Mesenchymal stem cell (in vitro differentiated cells and primary cell): ENCODE data around the gene TMEM164.
"Not testable (repeated sequence)": the region's sequence is repeated elsewhere in the genome, so short reads cannot be mapped to it uniquely, and the experiment has no call there.

Experiments used
- DNase-seq: peaks from one replicate; pipeline ENCODE4 v3.0.0-alpha.2; 2013
- H2AFZ ChIP-seq: one replicate; pipeline ENCODE4 v1.6.1; 2013; ENCODE audit warnings: low read depth, mild to moderate bottlenecking, control low read depth, inconsistent platforms, low read length, moderate library complexity
- H2AK5ac ChIP-seq: 2 replicates; pipeline ENCODE4 v1.6.1; 2013; ENCODE audit warnings: low read length, moderate library complexity, mild to moderate bottlenecking, inconsistent platforms; ENCODE audit not compliant: severe bottlenecking
- H2BK120ac ChIP-seq: one replicate; pipeline ENCODE4 v1.6.1; 2013; ENCODE audit warnings: low read depth, mild to moderate bottlenecking, inconsistent platforms, low read length, moderate library complexity
- H2BK12ac ChIP-seq, 2 experiments: one replicate each; pipeline ENCODE4 v1.6.1; 2013; ENCODE audit warnings: inconsistent platforms in 2 of 2, low read length in 2 of 2, mild to moderate bottlenecking in 2 of 2, moderate library complexity in 2 of 2, control low read depth in 1 of 2
- H2BK15ac ChIP-seq: one replicate; pipeline ENCODE4 v1.6.1; 2013; ENCODE audit warnings: mild to moderate bottlenecking, low read depth, inconsistent platforms; ENCODE audit not compliant: poor library complexity, severe bottlenecking
- H2BK5ac ChIP-seq: 2 replicates; pipeline ENCODE4 v1.6.1; 2013; ENCODE audit warnings: low read depth, mild to moderate bottlenecking, low read length, control low read depth, inconsistent platforms; ENCODE audit not compliant: poor library complexity, severe bottlenecking
- H3K14ac ChIP-seq, 2 experiments: one replicate each; pipeline ENCODE4 v1.6.1; 2013; ENCODE audit warnings: inconsistent platforms in 2 of 2, low read length in 2 of 2, control low read depth in 1 of 2, mild to moderate bottlenecking in 1 of 2, moderate library complexity in 1 of 2
- H3K18ac ChIP-seq, 2 experiments: one replicate each; pipeline ENCODE4 v1.6.1; 2013; ENCODE audit warnings: inconsistent platforms in 2 of 2, low read length in 2 of 2, control low read depth in 1 of 2, low read depth in 1 of 2, mild to moderate bottlenecking in 1 of 2
- H3K23ac ChIP-seq, 2 experiments: one replicate each; pipeline ENCODE4 v1.6.1; 2013; ENCODE audit warnings: inconsistent platforms in 2 of 2, low read length in 2 of 2, mild to moderate bottlenecking in 2 of 2, moderate library complexity in 2 of 2, control low read depth in 1 of 2
- H3K27ac ChIP-seq: 2 replicates; pipeline ENCODE4 v1.5.1; 2013; ENCODE audit warnings: mild to moderate bottlenecking, moderate library complexity, low read length, control low read depth, inconsistent platforms; ENCODE audit not compliant: poor library complexity, severe bottlenecking
- H3K27me3 ChIP-seq, 2 experiments: 2 replicates each; pipeline versions ENCODE4 v1.6.1 to v1.7.0; 2013; ENCODE audit warnings: low read length in 2 of 2, mild to moderate bottlenecking in 2 of 2, moderate library complexity in 2 of 2, control low read depth in 1 of 2, inconsistent platforms in 1 of 2; ENCODE audit not compliant: control insufficient read depth in 1 of 2, insufficient read depth in 1 of 2
- H3K36me3 ChIP-seq, 2 experiments: 2 replicates each; pipeline versions ENCODE4 v1.6.1 to v1.7.0; 2013; ENCODE audit warnings: low read length in 2 of 2, control low read depth in 1 of 2, inconsistent platforms in 1 of 2, low read depth in 1 of 2, mild to moderate bottlenecking in 1 of 2; ENCODE audit not compliant: insufficient read depth in 2 of 2, control insufficient read depth in 1 of 2
- H3K4ac ChIP-seq, 2 experiments: one replicate each; pipeline ENCODE4 v1.6.1; 2013; ENCODE audit warnings: inconsistent platforms in 2 of 2, low read length in 2 of 2, mild to moderate bottlenecking in 2 of 2, moderate library complexity in 2 of 2, control low read depth in 1 of 2, low read depth in 1 of 2
- H3K4me1 ChIP-seq: 2 replicates; pipeline ENCODE4 v1.6.1; 2013; ENCODE audit warnings: low read depth, low read length, control low read depth; ENCODE audit not compliant: control insufficient read depth, insufficient read depth
- H3K4me2 ChIP-seq: 2 replicates; pipeline ENCODE4 v1.6.1; 2013; ENCODE audit warnings: low read length, mild to moderate bottlenecking, inconsistent platforms; ENCODE audit not compliant: poor library complexity, severe bottlenecking
- H3K4me3 ChIP-seq, 2 experiments: 2 replicates each; pipeline versions ENCODE4 v1.5.1 to v1.7.0; 2013; ENCODE audit warnings: low read length in 2 of 2, mild to moderate bottlenecking in 2 of 2, control low read depth in 1 of 2, low read depth in 1 of 2; ENCODE audit not compliant: insufficient read depth in 1 of 2
- H3K79me1 ChIP-seq: replicated peaks from 2 replicates; pipeline ENCODE4 v1.6.1; 2013; ENCODE audit warnings: mild to moderate bottlenecking, control low read depth, low read length, inconsistent platforms; ENCODE audit not compliant: poor library complexity, severe bottlenecking
- H3K9ac ChIP-seq: 2 replicates; pipeline ENCODE4 v1.7.0; 2013; ENCODE audit warnings: mild to moderate bottlenecking, low read length, moderate library complexity
- H3K9me3 ChIP-seq: 2 replicates; pipeline ENCODE4 v1.7.0; 2013; ENCODE audit warnings: mild to moderate bottlenecking, low read length; ENCODE audit not compliant: control insufficient read depth
- H4K8ac ChIP-seq: one replicate; pipeline ENCODE4 v1.6.1; 2013; ENCODE audit warnings: inconsistent platforms, mild to moderate bottlenecking, low read length, moderate library complexity
- H4K91ac ChIP-seq: one replicate; pipeline ENCODE4 v1.6.1; 2013; ENCODE audit warnings: mild to moderate bottlenecking, low read length, inconsistent platforms
- WGBS: methylation state at CpG from one replicate; pipeline ENCODE4 v1.1.7; 2013; ENCODE audit warnings: mixed read lengths; 5-methylcytosine and 5-hydroxymethylcytosine counted together

Gene TMEM164

DNA sequence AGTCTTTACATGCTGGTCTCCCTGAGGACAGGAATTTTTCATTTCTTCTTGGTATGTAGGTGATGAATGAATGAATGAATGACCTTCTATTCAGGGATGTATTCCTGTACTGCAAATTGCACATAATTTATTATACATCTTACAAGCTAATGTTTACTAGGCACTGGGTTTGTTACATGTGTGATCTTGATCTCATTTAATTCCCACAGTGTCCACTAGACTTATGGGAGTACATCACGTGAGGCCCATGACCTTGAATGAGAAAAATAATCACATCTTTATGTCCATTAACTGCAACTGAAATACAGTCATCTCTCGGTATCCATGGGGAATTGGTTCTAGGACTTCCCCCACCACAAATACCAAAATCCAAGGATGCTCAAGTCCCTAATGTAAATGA is 150.3 kb downstream of the TMEM164 start:
- Histone ChIP-seq H3K4me3 (no peak overlapping the region), H3K4ac (no peak overlapping the region), H3K4me2 (no peak overlapping the region), H3K27ac (no peak overlapping the region), H4K91ac (no peak overlapping the region), H3K23ac (no peak overlapping the region), H2BK5ac (no peak overlapping the region), H2AFZ (no peak overlapping the region), H2BK12ac (no peak overlapping the region), H3K27me3 (peaks cover 0 to 30% of the 10 kb centered on the region in 2 experiments), H3K36me3 (no peaks in the 10 kb centered on the region), H4K8ac (no peak overlapping the region), H3K14ac (no peak overlapping the region), H3K4me1 (peaks cover 2% of the 10 kb centered on the region), H3K9me3 (no peaks in the 10 kb centered on the region), H2BK120ac (no peak overlapping the region), H2AK5ac (no peak overlapping the region), H3K9ac (no peak overlapping the region), H2BK15ac (no peak overlapping the region), H3K18ac (no peak overlapping the region), H3K79me1 (no peaks in the 10 kb centered on the region)
- DNase-seq: no peak
- 88% methylated on average over 2 of the region's 2 CpGs for WGBS

DNA sequence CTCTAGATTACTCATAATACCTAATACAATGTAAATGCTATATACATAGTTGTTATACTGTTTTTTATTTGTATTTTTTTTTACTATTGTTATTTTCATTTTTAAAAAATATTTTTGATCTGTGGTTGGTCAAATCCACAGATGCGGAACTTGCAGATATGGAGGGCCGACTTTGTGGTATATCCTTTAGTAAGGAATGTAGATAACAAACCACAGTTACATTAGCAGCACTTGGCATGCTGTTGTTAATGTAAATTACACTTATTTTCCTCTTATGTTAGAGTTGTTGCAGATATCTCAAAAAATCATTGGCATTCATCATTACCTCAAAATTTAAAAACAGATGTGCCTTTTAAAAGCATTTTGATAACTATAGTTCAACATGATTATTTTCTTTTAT is 151.0 kb downstream of the TMEM164 start:
- no peak for DNase-seq
- no peaks in the 10 kb centered on the region for H3K79me1 ChIP-seq
- H2AFZ ChIP-seq: no peak overlapping the region
- no peak overlapping the region for H3K23ac ChIP-seq
- H2BK12ac ChIP-seq: no peak overlapping the region
- no peak overlapping the region for H2AK5ac ChIP-seq
- no peak overlapping the region for H2BK120ac ChIP-seq
- no peak overlapping the region for H2BK5ac ChIP-seq
- H3K4me1 ChIP-seq: peaks cover 2% of the 10 kb centered on the region
- no peak overlapping the region for H3K14ac ChIP-seq
- no peak overlapping the region for H3K27ac ChIP-seq
- H3K4me3 ChIP-seq: no peak overlapping the region
- no peak overlapping the region for H3K9ac ChIP-seq
- no peak overlapping the region for H4K8ac ChIP-seq
- no peaks in the 10 kb centered on the region for H3K9me3 ChIP-seq
- no peak overlapping the region for H3K4ac ChIP-seq
- no peak overlapping the region for H4K91ac ChIP-seq
- H3K18ac ChIP-seq: no peak overlapping the region
- H2BK15ac ChIP-seq: no peak overlapping the region
- WGBS: no CpG with 5 or more reads among the region's 2 CpGs
- no peak overlapping the region for H3K4me2 ChIP-seq
- H3K27me3 ChIP-seq: peaks cover 0 to 31% of the 10 kb centered on the region in 2 experiments
- H3K36me3 ChIP-seq: no peaks in the 10 kb centered on the region

DNA sequence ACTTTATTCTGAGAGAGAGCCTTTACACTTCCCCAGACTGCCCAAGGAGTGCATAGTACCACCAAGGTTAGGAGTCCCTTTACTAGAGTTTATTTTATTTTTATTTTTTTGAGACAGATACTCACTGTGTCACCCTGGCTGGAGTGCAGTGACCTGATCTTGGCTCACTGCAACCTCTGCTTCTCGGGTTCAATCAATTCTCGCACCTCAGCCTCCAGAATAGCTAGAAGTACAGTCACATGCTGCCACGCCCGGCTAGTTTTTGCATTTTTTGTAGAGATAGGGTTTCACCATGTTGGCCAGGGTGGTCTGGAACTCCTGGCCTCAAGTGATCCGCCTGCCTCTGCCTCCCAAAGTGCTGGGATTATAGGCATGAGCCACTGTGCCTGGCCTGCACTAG is 151.4 kb downstream of the TMEM164 start:
- not testable (repeated sequence) for H2AFZ ChIP-seq, H3K9me3 ChIP-seq, H2AK5ac ChIP-seq, H3K9ac ChIP-seq, H3K27ac ChIP-seq, H3K4me1 ChIP-seq, H4K8ac ChIP-seq, H2BK120ac ChIP-seq, H3K23ac ChIP-seq, H2BK12ac ChIP-seq, H2BK5ac ChIP-seq, H3K79me1 ChIP-seq, H3K14ac ChIP-seq, H4K91ac ChIP-seq, H2BK15ac ChIP-seq, DNase-seq, H3K4me2 ChIP-seq, H3K36me3 ChIP-seq, H3K4ac ChIP-seq, H3K18ac ChIP-seq, H3K4me3 ChIP-seq
- 90% methylated on average over 5 of the region's 5 CpGs for WGBS
- H3K27me3 ChIP-seq: peaks cover 0 to 31% of the 10 kb centered on the region in 2 experiments

DNA sequence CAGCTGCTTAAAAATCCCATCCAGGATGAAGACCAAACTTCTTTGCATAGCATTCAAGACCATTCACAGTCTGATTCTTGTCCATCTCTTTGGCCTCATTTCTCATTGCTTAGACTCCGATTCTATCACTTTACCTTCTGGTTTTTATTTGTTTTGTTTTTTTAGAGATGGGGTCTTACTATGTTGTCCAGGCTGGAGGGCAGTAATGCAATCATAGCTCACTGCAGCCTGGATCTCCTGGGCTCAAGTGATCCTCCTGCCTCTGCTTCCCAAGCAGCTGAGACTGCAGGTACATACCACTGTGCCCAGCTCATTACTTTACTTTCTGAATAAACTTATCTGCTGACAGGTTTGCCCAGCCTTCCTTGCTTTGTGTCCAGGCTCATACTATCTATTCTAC is 152.8 kb downstream of the TMEM164 start:
- Histone ChIP-seq H3K27ac (no peak overlapping the region), H4K91ac (no peak overlapping the region), H3K23ac (no peak overlapping the region), H2BK5ac (no peak overlapping the region), H3K4me3 (no peak overlapping the region), H3K9ac (no peak overlapping the region), H2AFZ (no peak overlapping the region), H3K18ac (no peak overlapping the region), H3K9me3 (no peaks in the 10 kb centered on the region), H3K27me3 (peaks cover 0 to 31% of the 10 kb centered on the region in 2 experiments), H4K8ac (no peak overlapping the region), H2BK12ac (no peak overlapping the region), H2AK5ac (no peak overlapping the region), H3K14ac (no peak overlapping the region), H3K4me1 (peaks cover 3% of the 10 kb centered on the region), H3K4me2 (no peak overlapping the region), H2BK15ac (no peak overlapping the region), H3K4ac (no peak overlapping the region), H3K36me3 (no peaks in the 10 kb centered on the region), H2BK120ac (no peak overlapping the region), H3K79me1 (no peaks in the 10 kb centered on the region)
- DNase-seq: no peak
- no CpG with 5 or more reads among the region's 1 CpG for WGBS
